ENCODE results near the gene SP140L.

DNA sequence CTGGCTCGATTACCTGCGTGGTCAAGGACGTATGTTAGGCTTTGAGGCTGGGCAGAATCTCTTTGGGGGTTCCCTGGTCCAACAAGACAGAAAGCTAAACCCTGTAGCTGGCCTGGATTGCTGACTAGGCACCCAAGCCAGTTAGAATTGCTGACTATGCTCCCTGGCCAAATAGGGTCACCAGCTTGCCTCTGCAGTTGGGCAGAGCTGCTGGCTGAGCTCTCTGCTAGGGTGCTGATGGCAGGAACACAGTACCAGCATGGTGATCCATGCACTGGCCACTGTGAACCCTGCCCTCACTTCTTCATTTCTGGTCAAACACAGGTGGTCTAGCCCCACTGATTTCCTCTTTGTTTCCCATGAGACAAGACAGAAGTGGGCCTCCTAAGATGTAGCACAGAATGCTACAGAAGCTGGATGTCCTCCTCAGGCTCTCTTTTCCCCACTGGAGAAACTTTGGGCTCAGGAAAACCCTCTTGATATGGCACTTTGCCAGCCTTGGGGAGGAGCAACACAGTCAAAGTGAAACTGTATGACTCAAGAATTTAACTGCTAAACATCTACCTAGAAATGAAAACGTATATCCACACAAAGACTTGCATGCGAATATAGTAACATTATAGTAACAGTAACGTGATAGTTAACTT is 20.8 kb downstream of the SP140L start:
- TF ChIP-seq, protein P1, sequence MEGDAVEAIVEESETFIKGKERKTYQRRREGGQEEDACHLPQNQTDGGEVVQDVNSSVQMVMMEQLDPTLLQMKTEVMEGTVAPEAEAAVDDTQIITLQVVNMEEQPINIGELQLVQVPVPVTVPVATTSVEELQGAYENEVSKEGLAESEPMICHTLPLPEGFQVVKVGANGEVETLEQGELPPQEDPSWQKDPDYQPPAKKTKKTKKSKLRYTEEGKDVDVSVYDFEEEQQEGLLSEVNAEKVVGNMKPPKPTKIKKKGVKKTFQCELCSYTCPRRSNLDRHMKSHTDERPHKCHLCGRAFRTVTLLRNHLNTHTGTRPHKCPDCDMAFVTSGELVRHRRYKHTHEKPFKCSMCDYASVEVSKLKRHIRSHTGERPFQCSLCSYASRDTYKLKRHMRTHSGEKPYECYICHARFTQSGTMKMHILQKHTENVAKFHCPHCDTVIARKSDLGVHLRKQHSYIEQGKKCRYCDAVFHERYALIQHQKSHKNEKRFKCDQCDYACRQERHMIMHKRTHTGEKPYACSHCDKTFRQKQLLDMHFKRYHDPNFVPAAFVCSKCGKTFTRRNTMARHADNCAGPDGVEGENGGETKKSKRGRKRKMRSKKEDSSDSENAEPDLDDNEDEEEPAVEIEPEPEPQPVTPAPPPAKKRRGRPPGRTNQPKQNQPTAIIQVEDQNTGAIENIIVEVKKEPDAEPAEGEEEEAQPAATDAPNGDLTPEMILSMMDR (IDR thresholded peaks at IDR 0.05; ENCODE audit: low read depth, low read length) = no peak
- no peak for TF ChIP-seq EZH2phosphoT487 (IDR thresholded peaks at IDR 0.05; ENCODE audit: low read depth)

Data from OCI-LY3 (cell line).